ENCODE measurements around the gene MEI1.

MEI1 gene

DNA sequence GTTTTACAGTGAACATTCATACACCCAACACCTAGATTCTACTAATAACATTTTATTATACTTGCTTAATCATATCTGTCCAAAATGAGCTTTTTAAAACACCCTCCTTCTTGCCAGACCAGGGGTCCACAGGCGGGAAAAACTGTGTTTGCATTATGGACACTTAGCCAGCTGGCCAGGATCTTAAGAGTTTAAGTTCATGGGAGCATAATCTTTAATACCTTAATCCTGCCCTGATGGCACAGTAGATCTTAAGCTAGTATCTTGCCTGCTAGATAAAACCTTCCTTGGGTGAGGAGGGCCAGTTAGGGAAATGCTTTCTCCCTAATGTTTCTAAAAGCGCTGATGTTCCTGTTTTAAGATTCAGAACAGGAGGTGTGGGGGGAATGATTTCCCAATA is 88.0 kb downstream of the MEI1 start:
- DNase-seq = no peak

DNA sequence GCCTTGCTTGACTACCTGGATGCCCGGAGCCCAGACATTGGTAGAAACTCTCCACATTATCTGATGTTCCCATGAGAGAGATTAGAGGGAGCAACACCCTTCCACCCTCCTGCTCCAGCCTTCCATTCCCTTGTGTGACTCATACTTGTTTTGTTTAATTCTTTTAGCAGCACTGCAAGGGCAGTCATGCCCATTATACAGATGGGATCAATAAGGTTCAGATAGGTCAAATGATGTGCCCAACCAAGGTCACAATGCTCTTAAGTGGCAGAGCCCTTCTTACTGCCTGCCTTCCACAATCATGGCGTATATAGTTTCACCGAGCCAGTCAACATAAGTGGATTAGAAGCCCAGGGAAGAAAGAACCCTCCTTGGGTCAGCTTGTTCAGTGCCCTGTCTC is 94.6 kb downstream of the MEI1 start:
- DNase-seq = no peak

DNA sequence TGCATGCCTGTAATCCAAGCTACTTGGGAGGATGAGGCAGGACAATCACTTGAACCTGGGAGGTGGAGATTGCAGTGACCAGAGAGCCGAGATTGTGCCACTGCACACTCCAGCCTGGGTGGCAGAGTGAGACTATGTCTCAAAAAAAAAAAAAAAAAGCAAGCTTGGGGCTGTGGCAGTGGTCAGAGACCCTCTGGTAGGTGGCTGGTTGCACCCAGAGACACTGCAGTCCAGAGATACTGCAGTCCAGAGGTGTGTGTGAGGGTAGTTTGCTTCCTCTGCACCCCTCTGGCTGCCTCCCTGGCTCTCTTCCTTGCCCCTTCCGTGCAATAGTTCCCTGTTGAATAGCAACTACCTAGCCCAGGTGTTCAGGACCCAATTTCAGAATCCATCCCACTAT is 99.4 kb downstream of the MEI1 start:
- no peak for DNase-seq

DNA sequence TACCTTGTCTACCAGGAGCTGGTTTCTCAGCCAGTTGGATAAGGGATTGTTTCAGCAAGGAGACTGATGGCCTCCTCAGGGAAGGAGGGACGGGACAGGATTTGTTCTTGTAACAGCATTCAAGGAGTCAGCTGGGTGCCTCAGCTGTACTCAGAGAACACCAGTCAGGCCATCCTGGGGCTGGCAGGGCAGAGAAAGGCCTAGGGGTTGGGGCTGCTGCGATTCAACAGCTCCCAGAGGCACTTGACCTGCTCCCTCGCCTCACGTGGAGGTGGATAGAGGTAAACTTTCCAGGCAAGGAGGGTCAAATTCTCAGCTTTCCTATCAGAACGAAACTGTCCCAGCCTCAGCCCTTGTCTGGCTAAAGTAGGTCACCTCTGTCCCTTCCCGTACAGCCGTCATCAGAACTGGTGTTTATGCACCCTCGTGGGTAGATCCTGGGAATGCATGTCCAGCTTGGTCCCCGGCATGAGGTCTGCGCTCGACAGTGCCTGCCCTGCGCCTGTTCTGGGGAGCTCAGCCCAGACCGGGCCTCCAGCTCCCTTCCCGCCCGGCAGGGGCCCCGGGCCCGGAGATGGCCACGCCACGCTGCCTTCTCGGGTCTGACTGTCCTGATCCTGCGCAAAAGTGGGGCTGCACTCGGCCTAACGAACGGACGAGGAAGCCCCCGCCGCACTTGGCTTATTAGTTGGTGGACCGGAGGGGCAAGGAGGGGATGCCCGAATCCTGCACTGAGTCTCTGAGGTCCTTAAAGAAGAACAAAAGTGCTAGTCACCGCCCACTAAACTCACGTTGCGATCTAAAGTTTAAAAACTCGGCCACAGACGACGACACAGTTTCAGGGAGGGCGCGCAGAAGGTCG is 100.4 kb downstream of the MEI1 start:
- DNase-seq = peak in 1 of 6 experiments; percentile 56

DNA sequence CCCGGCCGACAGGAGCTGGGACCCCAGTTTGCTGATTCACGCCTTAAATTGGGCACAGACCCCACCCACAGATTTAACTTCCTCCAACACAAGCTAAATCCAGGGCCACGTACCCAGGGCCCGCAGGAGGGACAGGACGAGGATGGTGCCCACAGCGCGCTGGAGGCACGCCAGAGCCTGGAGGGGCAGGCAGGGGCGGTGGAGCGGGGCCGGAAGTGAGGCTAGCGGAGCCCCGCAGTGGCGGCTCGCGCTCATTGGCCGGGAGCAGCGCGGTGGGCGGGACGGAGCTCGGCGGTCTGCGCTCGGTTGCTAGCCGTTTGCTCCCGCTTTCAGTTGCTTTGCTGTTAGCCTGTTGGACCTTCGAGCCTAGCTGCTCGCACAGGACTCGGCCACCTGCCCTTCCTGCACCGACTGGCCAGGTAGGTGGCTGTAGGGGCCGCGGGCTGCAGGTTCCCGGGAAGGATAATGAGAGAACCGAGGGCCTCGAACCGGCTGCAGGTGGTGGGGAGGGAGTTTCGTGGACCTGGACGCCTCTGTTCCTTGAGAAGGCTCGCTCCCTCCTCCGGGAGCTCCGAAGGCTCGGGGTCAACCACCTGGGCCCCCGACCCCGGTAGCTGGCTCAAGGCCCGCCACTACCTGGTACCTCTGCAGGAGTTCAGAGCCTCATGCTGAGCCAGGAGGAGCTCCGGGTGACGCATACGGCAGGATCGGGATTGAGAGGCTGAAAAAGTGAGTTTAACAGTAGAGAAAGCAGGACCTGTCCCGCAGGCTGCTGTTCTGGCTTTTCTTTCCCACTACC is 101.2 kb downstream of the MEI1 start, which contains the start of gene CCDC134:
TSS of gene CCDC134 (plus strand) at position 332 of the 799 bp plus-strand sequence. CDS start 8,212 bp downstream, outside the sequence.
- peak; percentile 83 to 91 (median 86) for DNase-seq

DNA sequence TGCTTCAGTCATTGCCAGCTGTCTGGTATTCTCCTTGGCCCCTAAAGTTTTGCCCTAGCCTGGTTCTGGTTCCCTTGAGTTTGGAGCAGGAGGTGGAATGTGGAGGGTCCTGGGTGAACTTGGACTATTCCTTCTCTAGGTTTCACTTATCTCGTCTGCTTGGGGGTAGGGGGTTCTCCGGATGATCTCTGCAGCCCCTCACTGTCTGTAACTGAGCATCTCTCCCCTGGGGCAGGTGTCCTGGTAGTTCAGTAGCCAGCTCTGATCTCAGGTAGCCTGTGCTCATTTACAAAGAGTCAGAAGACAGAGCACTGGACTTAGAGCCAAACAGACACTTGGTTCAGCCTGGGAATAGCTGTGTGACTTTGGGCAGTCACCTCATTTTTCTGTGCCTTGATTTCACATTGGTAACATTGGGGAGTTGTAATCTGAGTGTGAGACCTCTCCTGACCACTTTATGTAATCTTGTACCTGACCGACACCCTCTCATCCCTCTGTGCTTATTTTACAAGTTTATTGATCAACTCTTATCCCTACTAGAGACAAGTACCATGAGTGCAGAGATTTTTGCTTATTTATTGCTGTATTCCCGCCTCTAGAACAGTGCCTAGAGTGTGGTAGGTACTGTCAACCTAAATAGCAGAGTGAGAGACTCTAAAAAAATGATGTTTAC is 102.0 kb downstream of the MEI1 start:
- DNase-seq = peak in 1 of 6 experiments; percentile 36

DNA sequence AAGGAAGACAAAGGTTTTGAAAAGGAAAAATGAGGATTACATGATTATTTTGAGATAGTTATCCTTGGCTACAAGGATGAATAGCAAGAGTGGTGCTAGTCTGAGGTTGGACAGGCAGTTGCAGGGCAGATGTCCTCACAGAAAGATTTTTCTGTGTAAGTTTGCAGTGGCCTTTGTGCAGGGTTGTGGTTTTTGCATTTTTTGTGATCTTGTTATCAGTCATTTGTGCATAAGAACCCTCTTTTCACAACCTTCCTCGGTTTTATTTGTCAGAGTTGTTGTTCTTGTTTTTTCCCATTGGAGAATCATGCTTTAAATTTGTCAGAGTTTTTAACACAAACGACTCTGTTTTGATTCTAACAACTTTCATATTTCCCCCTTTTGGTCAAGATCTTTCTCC is 102.6 kb downstream of the MEI1 start:
- no peak for DNase-seq

DNA sequence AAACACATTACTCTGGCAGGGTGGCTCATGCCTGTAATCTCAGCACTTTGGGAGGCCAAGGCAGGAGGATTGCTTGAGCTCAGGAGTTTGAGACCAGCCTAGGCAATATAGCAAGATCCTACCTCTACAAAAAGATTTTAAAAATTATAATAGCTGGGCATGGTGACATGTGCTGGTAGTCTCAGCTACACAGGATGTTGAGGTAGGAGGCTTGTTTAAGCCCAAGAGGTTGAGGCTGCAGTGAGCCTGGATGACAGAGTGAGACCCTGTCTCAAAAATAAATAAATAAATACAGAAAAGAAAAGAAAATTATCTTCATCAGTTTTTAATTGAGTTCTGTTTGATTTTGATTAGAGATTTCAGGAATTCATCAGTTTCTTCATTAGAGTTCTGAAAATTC is 106.3 kb downstream of the MEI1 start:
- DNase-seq = no peak

DNA sequence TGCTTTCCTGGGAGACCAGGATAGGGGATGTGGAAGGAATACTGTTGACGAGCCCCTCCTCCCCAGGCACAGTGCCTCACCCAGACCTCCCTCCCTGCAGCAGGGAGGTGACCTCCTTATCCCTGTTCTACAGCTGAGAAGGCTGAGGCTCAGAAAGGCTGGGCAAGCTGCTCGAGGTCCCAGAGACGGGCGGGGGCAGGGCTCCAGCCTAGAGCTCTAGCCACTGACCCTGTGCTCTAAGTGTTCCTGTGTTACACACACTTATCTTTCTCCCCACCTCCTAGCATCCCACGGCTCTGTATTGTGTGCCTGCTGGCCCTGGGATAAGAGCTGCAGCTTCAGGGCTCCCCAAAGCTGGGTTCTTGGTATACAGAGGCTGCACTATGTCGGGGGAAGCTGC is 109.1 kb downstream of the MEI1 start:
- DNase-seq = no peak

DNA sequence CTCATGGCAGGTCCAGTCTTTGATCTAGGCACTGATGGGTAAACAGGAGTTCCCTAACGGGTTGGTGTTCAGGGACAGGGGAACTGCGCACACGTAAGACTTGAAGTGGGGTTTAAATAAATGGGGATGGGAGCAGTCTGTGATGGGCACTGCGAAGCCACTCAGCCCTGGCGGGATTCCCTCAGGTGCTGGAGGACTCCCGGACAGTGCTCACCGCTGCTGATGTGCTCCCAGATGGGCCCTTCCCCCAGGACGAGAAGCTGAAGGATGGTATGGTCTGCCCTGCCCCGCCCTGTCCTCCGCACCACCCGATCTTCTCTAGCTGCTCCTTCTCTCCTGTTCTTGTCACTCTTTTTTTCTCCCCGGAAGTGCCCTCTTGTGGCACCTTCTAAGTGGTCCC is 110.7 kb downstream of the MEI1 start:
- no peak for DNase-seq

DNA sequence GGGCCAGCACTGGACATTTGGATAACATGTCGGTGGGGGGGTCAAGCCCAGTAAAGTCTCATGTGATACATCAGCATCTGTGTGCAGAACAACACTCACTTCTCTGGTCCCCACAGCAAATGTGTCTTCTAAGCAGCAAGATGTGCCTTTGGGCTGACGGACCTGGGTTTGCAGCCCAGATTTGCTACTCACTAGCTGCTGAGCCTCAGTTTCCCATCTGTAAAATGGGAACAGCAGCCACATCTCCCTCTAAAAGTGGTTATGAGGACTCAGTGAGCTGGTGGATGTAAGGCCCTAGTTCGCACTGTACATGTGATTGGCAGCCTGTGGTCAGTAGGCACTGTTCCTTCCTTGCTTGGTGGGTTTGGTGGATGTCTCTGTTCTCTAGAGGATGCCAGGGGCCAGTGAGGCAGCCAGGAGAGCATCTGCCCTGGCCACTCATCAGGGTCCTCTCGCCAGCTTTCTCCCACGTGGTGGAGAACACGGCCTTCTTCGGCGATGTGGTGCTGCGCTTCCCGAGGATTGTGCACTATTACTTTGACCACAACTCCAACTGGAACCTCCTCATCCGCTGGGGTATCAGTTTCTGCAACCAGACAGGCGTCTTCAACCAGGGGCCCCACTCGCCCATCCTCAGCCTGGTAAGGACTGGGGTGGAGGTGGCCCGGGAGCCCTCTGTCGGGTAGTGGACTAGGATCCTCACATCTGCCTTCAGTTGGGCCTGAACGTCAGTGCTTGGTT is 113.7 kb downstream of the MEI1 start:
- no peak for DNase-seq

DNA sequence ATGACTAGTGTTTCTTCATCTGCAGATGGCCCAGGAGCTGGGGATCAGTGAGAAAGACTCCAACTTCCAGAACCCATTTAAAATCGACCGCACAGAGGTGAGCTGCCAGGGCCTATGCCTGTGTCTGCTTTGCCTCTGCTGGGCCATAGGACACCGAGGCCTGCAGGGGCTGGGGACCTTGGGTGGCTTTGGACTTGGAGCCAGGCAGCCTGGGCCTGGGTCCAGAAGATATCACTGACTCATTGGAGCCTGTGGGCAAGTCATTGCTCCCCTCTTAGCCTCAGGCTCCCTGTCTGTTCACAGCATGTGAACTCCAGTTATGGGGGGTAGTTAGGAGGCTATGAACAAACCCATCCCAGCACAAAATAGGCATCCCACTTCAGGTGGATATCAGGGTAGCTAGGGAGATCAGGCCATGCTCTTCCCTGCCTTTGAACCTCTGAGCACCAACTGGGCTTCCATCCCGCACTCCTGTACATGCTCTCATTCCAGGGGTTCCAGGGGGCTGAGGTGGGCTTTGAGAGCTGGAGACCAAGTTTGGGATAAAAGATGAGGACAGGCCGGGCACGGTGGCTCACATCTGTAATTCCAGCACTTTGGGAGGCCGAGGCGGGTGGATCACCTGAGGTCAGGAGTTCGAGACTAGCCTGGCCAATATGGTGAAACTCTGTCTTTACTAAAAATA is 114.6 kb downstream of the MEI1 start:
- no peak for DNase-seq

DNA sequence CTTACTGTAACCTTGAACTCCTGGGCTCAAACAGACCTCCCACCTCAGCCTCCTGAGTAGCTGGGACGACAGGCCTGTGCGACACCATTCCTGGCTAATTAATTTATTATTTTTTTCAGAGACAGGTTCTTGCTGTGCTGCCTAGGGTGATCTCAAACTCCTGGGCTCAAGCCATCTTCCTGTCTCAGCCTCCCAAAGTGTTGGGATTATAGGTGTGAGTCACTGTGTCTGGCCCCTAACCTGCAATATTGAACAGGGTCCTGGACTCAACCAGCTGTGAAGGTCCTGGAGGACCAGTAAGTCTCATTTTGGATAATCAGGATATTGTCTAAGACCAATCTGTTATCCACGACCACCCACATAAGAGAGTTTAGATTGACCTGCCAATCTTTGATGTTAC is 116.4 kb downstream of the MEI1 start:
- DNase-seq = no peak

DNA sequence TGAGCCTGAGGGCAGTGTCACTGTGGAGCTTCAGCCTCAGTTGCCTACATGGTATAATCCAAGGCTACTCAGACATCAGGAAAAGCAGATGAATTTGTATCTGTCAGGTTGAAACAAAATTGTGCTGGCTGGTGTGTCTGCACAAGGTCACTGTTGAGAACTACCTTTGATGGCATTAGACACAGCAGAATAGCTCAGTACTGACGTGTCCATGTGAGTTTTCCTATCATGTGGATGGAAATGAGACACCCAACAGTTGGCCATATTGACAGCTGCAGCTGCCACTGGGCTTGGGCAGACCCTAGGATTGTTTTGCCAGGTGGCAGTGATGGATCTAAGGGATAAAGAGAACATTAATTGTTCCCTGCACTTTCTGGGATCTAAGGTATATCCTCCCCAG is 116.9 kb downstream of the MEI1 start:
- DNase-seq = no peak

DNA sequence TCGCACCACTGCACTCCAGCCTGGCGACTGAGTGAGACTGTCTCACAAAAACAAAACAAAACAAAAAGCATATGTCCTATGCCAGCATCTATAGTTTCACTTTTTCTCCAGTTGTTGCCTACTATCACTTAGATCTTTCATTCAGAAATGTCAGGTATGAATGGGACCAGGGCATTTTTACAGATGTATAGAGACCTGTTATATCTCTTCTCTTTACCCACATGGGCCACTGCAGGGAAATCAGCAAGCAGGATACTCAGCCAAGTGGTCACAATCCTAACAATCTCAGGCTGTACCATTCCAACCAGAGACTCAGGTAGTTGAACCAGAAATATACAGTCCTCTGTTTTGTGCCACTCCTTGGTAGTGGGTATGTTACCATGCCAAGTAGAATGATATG is 117.6 kb downstream of the MEI1 start:
- DNase-seq = no peak

DNA sequence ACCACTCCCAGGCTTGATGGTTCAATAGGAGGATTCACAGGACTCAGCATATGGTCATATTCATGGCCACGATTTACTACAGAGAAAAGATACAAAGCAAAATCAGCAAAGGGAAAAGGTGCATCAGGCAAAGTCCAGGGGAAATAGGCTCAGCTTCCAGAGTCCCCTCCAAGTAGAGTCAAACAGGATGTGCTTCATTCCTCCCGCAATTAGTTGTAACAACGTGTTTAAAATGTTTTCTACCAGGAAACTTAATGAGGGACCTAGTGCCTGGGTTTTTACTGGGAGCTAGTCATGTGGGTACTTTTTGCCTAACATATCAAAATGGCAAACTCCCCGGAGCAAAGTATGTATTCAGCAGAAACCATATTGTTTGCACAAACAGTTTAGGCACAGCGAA is 118.7 kb downstream of the MEI1 start:
- DNase-seq = no peak

DNA sequence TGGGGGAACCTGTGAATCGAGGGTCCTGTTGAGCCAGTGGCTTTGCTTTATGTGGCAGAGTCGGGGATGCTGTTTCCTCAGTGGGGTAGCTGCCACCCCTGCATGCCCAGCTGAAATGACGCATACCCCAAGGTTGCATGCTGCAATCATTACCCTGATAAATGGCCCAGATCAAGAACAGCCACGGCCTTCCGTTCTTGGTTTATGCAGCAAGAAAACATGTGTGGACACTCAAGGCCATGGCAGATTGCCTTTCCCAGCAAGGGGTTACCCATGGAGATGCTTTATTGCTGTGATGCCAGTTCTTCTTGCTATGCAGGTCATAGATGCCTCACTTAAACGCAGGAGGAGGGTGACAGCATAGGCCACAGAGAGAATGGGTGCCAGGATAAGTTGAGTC is 119.3 kb downstream of the MEI1 start:
- DNase-seq = no peak

DNA sequence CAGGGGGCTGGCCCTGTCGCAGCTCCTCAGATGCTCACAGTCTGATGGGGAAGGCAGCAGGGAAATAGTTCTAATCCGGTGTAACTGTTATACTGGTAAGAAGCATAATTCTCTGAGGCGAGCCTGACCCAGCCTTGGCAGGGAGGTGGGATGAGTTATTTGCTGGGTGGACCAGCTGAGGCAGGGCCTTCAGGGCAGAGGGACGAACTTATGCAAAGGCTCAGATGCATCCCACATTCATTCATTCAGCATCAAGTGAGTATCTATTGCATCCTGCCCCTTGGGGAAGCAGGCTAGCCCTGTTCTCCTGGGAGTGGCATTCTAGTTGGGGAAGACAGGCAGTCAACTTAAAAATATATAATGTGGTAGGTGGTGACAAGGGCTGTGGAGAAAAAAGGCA is 120.0 kb downstream of the MEI1 start:
- DNase-seq = no peak

DNA sequence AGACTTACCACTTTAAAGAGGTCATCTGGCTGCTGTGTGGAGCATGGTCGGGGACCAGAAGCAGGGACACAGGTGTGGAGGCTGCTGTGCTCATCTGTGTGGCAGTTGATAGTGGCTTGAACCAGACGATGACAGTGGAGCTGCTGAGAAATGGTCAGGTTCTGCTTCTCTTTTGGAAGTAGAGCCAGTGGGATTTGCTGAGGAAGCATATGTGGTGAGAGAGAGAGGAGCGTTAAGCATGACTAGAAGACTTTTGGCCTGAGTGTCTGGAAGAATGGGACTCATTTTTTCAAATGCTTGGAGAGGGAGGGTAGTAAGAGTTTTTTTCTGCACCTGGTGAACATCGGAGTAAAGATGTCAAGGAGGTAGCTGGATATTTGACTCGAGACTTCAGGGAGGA is 121.1 kb downstream of the MEI1 start:
- DNase-seq = no peak

DNA sequence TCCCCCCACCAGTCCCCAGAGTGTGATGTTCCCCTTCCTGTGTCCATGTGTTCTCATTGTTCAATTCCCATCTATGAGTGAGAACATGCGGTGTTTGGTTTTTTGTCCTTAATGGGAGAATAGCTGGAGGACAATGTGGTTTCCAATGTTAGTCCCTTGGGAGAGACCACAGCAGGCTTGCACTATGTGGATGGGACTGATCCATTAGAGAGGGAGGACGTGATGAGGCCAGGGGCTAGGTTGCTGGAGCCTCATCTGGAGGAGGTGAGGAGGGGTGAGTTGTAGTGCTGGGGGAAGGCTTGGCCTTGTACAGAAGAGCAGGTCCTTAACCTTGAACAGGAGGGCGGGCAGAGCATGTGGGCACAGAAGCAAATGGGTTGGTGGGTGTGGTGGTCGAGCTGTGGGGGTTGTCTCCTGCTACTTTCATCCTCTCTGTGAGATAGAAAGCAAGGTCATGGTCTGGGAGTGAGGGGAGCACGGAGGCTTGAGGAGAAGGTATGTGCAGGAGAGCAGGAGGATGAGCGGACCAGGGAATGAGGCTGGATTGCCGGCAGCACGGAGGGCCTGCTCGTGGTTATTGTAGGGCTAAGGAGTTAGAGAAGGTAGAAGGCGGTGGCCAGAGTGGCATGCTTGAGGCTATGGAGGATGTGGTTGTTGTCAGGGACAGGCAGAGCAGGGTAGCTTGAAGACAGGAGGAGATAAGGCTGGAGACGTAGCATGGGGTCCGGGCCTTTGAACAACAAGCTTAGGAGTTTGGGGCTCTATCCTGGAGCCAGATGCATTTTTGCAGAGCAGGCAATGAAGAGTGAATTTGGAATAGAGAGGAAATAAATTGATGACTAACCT is 122.4 kb downstream of the MEI1 start:
- no peak for DNase-seq
